Natural killer cell (primary cell): ENCODE data around the gene PCDH17. TPM values are rescaled to one million over a fixed set of nuclear protein-coding genes. Genes with fewer than 3 reads are reported as not detected.

Source experiments
- ATAC-seq, 3 donors: fragments of 150-1000 bp in 2 of 3; fragments of 200-7000 bp in 1 of 3; cut with Tn5 transposase; 1 replicate in 1 of 3; 2 replicates in 2 of 3; pipeline ENCODE4 v1.10.0; 2021; ENCODE audit warnings: mild to moderate bottlenecking in 2 of 3, moderate library complexity in 2 of 3
- DNase-seq, 2 donors: peaks; one replicate each; pipeline versions ENCODE4 v3.0.0 to v3.0.0-alpha.2; 2013 to 2021; ENCODE audit warnings: mixed read lengths in 1 of 2
- H3K27ac ChIP-seq: one replicate; pipeline ENCODE4 v1.5.1; 2013; ENCODE audit warnings: mild to moderate bottlenecking, low read length
- H3K27me3 ChIP-seq: one replicate; pipeline ENCODE4 v1.6.1; 2013; ENCODE audit warnings: low read length; ENCODE audit not compliant: control insufficient read depth, insufficient read depth
- H3K36me3 ChIP-seq: one replicate; pipeline ENCODE4 v1.6.1; 2013; ENCODE audit warnings: low read length; ENCODE audit not compliant: control insufficient read depth, insufficient read depth
- H3K4me1 ChIP-seq: one replicate; pipeline ENCODE4 v1.6.1; 2013; ENCODE audit warnings: low read length; ENCODE audit not compliant: control insufficient read depth, insufficient read depth
- H3K4me3 ChIP-seq: one replicate; pipeline ENCODE4 v1.5.1; 2013; ENCODE audit warnings: low read length
- H3K9me3 ChIP-seq: one replicate; pipeline ENCODE4 v1.6.1; 2013; ENCODE audit warnings: low read length; ENCODE audit not compliant: control insufficient read depth, insufficient read depth
- H3K27ac Mint-ChIP-seq, 2 donors: one replicate each; pipeline ENCODE4 v1.8.0; 2022; ENCODE audit warnings: mild to moderate bottlenecking in 2 of 2, mixed read lengths in 2 of 2, moderate library complexity in 1 of 2
- H3K27me3 Mint-ChIP-seq, 2 donors: one replicate each; pipeline ENCODE4 v1.8.0; 2022; ENCODE audit warnings: low read depth in 2 of 2, mixed read lengths in 2 of 2
- H3K36me3 Mint-ChIP-seq: one replicate; pipeline ENCODE4 v1.8.0; 2022; ENCODE audit warnings: mixed read lengths
- H3K4me1 Mint-ChIP-seq, 2 donors: one replicate each; pipeline ENCODE4 v1.8.0; 2022; ENCODE audit warnings: mixed read lengths in 2 of 2
- H3K4me3 Mint-ChIP-seq: one replicate; pipeline ENCODE4 v1.8.0; 2022; ENCODE audit warnings: mild to moderate bottlenecking, moderate library complexity, mixed read lengths
- H3K9me3 Mint-ChIP-seq, 2 donors: one replicate each; pipeline ENCODE4 v1.8.0; 2022; ENCODE audit warnings: mixed read lengths in 2 of 2
- CTCF ChIP-seq: fragments of 200-600 bp; IDR thresholded peaks from one replicate; pipeline ENCODE4 v1.8.0; 2022; ENCODE audit warnings: antibody characterized with exemption
- WGBS: methylation state at CpG from one replicate; pipeline ENCODE4 v1.1.7; 2013; ENCODE audit warnings: missing lambda C conversion rate; ENCODE audit not compliant: insufficient coverage; 5-methylcytosine and 5-hydroxymethylcytosine counted together
- intact Hi-C: fragments of 100-400 bp; cut with micrococcal nuclease; formaldehyde crosslinking; loops from one replicate; pipeline ENCODE4 v1.14.2; 2022
- total RNA-seq, 4 donors: library from RNA; stranded (reverse); fragments of 120-200 nt in 1 of 4; gene quantifications; one replicate each; pipeline versions ENCODE4 v1.2.3 to v1.2.4, GENCODE V29; 2013 to 2022

The PCDH17 gene
- total RNA-seq, 3 donors from 2014 or later (not counting 1 experiment from before 2014, with no cell fraction given), result not detected

GRCh38 chr13:57680609-57681008 is 49.1 kb downstream of the PCDH17 start:
- no peaks in the 10 kb centered on the region for H3K4me1 Mint-ChIP-seq
- H3K27ac Mint-ChIP-seq, result no peak overlapping the region
- no peaks in the 10 kb centered on the region for H3K36me3 ChIP-seq
- H3K27ac ChIP-seq, result no peak overlapping the region
- H3K4me1 ChIP-seq, result no peaks in the 10 kb centered on the region
- no peaks in the 10 kb centered on the region for H3K27me3 Mint-ChIP-seq
- no peak for TF ChIP-seq CTCF
- ATAC-seq, result no peak
- H3K36me3 Mint-ChIP-seq, result no peaks in the 10 kb centered on the region
- no peak overlapping the region for H3K4me3 Mint-ChIP-seq
- H3K9me3 ChIP-seq, result no peaks in the 10 kb centered on the region
- DNase-seq, result no peak
- H3K4me3 ChIP-seq, result no peak overlapping the region
- no CpG with 5 or more reads among the region's 1 CpG for WGBS
- no peaks in the 10 kb centered on the region for H3K27me3 ChIP-seq
- peaks cover 16 to 18% of the 10 kb centered on the region in 2 donors for H3K9me3 Mint-ChIP-seq
- intact Hi-C loops, result no loop called here

- no peak for ATAC-seq
- Histone ChIP-seq H3K9me3 (no peaks in the 10 kb centered on the region), H3K27ac (no peak overlapping the region), H3K4me3 (no peak overlapping the region), H3K27me3 (no peaks in the 10 kb centered on the region), H3K36me3 (no peaks in the 10 kb centered on the region), H3K4me1 (no peaks in the 10 kb centered on the region)
- 80% methylated on average over 3 of the region's 4 CpGs for WGBS
- Mint-ChIP-seq H3K4me3 (no peak overlapping the region), H3K36me3 (no peaks in the 10 kb centered on the region), H3K27ac (no peak overlapping the region), H3K27me3 (no peaks in the 10 kb centered on the region), H3K9me3 (peaks cover 13 to 16% of the 10 kb centered on the region in 2 donors), H3K4me1 (no peaks in the 10 kb centered on the region)
- intact Hi-C loops, result no loop called here
- no peak for DNase-seq
- no peak for TF ChIP-seq CTCF
These were observed 50.7 kb downstream of the PCDH17 start for GRCh38 chr13:57682128-57682716.

- intact Hi-C loops, result no loop called here
- Histone ChIP-seq H3K36me3 (no peaks in the 10 kb centered on the region), H3K27me3 (no peaks in the 10 kb centered on the region), H3K9me3 (peaks cover 2% of the 10 kb centered on the region), H3K4me1 (no peaks in the 10 kb centered on the region), H3K4me3 (no peak overlapping the region), H3K27ac (no peak overlapping the region)
- no peak for ATAC-seq
- H3K36me3 Mint-ChIP-seq, result no peaks in the 10 kb centered on the region
- H3K27me3 Mint-ChIP-seq, result no peaks in the 10 kb centered on the region
- WGBS, result 87% methylated on average over 4 of the region's 4 CpGs
- TF ChIP-seq CTCF, result no peak
- peaks cover 5 to 14% of the 10 kb centered on the region in 2 donors for H3K9me3 Mint-ChIP-seq
- H3K27ac Mint-ChIP-seq, result no peak overlapping the region
- DNase-seq, result no peak
- H3K4me1 Mint-ChIP-seq, result no peaks in the 10 kb centered on the region
- H3K4me3 Mint-ChIP-seq, result no peak overlapping the region
These were observed 67.3 kb downstream of the PCDH17 start for GRCh38 chr13:57698851-57699250.

- intact Hi-C loops, result no loop called here
- Mint-ChIP-seq H3K9me3 (peaks cover 2 to 15% of the 10 kb centered on the region in 2 donors), H3K4me1 (no peaks in the 10 kb centered on the region), H3K36me3 (no peaks in the 10 kb centered on the region), H3K4me3 (no peak overlapping the region), H3K27me3 (no peaks in the 10 kb centered on the region), H3K27ac (no peak overlapping the region)
- no peak for TF ChIP-seq CTCF
- Histone ChIP-seq H3K4me3 (no peak overlapping the region), H3K27ac (no peak overlapping the region), H3K4me1 (no peaks in the 10 kb centered on the region), H3K9me3 (peaks cover 2% of the 10 kb centered on the region), H3K27me3 (no peaks in the 10 kb centered on the region), H3K36me3 (no peaks in the 10 kb centered on the region)
- no peak for ATAC-seq
- DNase-seq, result no peak
- 82% methylated on average over 1 of the region's 2 CpGs for WGBS
These were observed 72.5 kb downstream of the PCDH17 start for GRCh38 chr13:57704031-57704430.
